HG03103 (cell line): ENCODE data around the gene NOC4L.
"Not testable (repeated sequence)": the region's sequence is repeated elsewhere in the genome, so short reads cannot be mapped to it uniquely, and the experiment has no call there.

Source experiments
- ATAC-seq: cut with Tn5 transposase; IDR thresholded peaks from one replicate; pipeline ENCODE4 v1.9.1; 2021; ENCODE audit warnings: low read depth; ENCODE audit not compliant: unreplicated experiment

NOC4L gene

DNA sequence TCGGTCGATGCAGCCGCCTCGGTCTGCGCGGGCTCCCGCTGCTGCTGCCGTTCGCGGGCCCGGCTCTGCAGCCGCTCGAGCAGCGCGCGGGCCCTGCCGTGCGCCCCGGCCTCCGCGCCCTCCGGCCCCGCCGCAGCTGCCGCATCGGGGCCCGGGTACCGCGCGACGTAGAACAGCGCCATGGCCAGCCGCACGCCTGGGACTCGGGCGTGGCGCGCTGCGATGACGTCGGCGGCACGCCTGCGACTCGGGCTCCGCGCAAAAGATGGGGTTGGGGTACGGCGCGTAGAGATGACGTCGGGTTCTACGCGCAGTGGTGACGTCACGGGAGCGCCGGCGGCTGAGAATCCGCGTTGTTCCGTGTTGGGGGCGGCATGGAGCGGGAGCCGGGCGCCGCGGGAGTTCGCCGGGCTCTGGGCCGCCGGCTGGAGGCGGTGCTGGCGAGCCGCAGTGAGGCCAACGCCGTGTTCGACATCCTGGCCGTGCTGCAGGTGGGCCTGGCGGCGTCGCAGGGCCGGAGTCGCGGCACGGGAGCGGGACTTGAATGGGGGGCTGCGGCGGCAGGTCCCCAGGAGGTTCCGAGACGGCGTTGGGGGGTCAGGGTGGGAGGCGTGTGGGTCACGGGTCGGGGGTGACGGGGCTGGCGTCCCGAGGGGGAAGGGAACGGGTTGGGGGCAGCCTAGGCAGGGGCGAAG lies at the start of gene NOC4L, which contains the start of gene DDX51:
NOC4L (plus strand) TSS at position 343 of the 695 bp plus-strand sequence; CDS start at position 375, 32 bp downstream.
DDX51 (minus strand) TSS at position 205 of the 695 bp plus-strand sequence; CDS start at position 182, 23 bp downstream.
- peak; percentile 82 for ATAC-seq

DNA sequence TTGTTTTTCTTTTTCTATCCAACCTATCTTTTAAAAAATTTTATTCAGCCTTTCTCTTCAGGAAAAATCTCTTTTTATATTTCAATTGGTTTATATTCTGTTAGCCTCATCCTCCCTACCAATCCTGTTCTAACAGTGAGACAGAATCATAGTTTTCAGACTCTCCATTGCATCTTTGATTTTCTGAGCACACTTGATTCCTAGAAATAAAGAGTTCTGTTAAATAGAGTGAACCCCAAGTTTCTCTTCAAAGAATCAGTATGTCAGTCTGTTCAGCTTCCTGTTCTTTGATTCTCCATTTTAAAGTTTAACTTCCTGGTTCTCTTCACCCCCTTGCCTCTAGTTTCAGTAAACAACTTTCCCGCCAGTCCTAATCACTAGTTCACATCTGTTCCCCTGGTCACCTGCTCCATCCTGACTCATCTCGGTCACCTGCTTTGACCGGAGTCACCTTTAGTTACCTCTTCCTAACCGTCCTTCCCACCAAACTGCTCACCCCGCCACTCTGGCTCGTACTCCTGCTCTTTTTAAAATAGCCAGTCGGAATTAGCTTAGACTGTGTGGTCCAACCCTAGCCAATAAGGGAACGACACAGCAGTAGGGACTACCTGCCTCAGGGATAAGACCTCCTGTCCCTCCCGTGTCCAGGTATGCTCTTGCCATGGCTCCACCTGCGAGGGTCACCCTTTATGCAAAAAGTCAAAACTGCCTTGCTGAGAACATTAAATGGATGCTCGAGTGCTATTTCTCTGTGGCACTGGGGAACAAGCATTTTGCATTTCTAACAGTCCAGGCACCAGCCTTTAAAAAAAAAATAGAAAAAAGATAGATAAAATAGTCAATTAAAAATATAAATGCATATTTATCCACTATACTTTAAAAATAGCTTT lies 48.5 kb upstream of the NOC4L start:
- no peak for ATAC-seq

DNA sequence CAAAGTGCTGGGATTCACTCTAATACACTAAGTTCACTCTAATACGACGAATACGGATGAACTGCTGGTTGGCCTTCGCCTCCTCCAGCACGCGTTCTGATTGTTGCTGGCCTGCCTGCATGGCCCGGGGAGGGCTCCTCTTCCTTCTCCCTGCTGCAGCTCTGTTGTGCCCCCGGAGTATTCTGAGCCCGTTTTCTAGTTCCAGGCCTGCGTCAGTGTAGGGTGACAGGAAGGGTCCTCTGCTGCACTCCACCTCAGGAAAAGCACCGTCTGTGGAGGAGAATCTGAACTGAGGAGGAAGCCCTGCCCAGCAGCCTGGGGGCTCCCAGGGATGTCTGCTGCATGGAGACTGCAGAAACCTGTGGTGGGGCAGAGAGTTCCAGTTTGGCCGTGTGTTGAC lies 44.5 kb upstream of the NOC4L start:
- ATAC-seq, result no peak

DNA sequence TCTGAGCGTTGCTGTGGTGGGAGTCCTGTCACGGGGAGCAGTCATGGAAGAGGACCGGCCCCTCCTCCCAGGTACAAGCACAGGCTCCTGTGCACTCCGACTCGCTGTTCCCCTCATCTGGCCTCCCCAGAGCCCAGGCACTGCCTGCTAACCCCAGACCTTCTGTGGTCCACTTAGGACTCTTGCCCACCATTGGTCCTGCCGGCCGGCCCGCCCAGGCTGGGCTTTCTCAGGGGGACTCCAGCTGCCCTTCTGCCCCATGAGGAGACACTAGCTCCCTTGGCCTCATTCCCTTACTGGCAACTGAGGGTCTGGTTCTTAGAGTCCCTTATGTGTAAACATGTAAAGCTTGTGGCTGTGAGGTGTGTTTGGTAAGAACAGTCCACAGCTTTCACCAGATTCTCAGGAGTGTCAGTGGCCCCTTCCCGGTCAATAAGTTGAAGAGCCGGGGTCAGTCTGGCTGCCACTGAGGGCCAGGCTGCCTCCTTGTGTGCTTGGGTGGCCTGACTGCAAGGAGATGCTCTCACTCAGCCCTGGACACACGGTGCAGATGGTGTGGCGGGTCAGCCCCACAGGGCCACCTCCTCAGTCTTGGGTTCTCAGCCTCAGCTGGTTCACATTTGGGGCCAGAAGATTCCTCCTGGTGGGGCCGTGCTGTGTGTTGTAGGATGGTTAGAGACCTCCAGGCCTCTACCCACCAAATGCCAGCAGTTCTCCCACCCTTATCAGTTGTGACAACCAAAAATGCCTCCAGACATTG lies 43.8 kb upstream of the NOC4L start:
- ATAC-seq, result no peak

DNA sequence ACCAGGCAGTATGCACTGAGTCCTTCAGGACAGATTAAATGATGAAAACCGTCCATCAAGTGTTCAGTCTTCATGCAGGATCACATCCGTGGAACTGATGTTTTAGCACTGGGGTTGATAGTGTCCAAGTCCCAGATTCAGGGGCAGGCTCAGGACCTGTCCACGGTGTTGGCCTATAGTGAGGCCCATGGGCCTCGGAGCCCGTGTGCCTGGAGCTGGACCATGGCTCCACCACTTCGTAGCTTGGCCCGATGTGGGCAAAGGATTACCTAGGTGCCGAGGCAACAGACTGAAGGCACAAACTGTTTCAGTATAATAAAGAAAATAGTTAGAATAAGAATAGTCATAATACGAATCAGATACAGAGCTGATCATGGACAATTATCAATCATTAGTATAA lies 42.0 kb upstream of the NOC4L start:
- ATAC-seq, result no peak

DNA sequence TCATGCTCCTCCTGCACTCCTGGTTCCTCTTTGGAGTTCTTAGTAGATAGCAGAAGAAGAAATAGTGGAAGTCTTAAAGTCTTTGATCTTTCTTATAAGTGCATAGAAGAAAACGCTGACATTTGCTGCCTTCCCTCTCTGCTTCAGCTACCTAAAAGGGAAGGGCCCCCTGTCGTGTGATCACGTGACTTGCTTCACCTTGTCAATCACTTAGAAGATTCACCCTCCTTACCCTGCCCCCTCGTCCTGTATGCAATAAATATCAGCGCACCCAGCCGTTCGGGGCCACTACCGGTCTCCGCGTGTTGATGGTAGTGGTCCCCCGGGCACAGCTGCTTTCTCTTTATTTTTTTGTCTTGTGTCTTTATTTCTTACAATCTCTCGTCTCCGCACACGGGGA lies 41.2 kb upstream of the NOC4L start:
- not testable (repeated sequence) for ATAC-seq

DNA sequence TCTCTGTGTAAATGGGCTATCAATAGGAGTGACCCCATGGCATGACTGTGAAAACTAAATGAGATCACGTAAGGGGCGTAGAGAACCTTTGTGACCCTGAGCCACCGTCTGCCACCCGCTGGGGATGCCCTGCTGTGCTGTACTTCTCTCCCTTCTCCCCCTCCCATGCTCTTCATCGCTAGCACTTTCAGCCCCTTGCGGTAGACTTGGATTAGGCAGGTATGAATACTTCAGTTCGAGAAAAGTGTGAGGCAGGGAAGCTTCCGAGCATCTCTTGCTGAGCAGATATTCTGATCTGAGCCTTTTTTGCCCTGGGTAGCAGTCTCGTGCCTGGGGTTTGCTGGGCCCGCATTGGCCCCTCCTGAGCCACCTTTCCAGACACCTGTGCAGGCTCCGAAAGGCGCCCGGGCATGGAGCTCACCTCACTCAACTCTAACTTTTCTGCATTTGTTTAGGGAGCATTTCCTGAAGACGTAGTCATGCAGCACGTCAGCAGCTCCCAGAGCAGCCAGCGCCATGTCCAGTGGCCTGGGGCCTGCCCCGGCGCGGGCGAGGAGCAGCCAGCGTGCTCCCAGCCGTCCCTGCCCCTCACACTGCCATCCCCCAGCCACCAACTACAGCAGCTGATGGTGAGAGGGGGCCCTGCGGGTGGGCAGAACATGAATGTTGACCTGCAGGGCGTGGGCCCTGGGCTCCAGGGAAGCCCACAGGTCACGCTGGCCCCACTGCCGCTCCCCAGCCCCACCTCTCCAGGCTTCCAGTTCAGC lies 40.5 kb upstream of the NOC4L start:
- no peak for ATAC-seq

DNA sequence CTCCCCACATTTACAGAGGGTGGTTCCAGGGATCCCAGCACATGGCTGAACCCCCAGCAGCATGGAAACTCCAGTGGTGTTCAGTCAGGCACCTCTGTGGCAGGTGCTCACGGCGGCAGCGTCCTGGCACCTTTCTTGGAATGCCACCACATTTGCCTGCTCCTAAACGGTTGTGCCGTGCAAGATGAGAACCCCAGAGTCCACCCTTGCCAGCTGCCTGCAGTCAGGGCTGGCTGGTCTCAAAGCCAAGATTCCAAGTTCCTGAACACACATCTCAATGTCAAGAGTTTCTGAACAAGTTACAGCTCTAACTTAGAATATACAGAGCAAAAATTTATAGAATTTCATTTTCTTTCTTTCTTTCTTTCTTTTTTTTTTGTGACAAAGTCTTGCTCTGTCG lies 38.8 kb upstream of the NOC4L start:
- ATAC-seq, result no peak

DNA sequence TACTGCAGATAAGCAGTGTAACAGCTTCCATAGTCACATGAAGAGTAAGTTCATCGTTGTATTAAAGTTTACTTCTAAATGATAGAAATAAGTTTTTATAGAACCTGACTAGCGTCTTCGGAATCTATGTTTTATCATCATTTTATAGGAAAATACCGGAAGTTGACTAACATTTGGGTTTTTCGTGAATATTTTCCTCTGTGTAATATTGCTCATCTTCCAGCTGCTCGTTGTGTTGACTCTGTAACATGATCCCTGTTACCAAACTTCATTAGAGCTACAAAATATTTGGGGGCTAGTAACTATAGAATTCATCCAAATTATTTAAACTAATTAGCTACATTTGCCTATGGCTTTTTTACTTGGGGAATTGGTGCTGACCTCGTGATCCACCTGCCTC lies 37.3 kb upstream of the NOC4L start:
- ATAC-seq, result no peak

DNA sequence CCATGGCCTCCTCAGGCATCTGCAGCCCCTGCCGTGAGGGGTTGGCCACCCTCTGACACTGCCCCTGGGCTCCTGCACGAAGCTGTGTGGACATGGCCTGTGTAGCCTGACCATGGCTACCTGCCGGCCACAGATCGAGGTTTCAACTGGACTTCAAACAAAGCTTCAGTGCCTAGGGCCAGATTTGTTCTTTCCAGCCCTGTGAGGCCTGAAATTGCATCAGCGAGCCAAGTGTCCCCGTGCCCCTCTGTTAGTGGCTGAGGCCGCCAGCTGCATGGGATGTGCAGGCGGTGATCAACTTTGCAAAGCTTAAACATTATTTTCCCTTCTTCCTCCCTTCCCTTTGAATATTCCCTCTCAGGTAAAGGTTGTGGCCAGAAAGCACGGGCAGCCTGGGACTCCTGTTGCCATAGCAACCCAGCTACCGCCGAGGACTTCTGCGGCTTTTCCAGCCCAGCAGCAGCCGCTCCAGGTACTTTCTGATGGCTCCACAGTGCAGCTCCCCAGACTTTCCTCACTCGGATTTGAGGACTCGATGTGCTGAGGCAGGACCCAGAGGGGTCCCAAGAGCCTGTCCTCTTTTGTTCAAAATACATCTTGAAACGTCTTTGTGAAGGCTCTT lies 35.9 kb upstream of the NOC4L start:
- ATAC-seq, result no peak

DNA sequence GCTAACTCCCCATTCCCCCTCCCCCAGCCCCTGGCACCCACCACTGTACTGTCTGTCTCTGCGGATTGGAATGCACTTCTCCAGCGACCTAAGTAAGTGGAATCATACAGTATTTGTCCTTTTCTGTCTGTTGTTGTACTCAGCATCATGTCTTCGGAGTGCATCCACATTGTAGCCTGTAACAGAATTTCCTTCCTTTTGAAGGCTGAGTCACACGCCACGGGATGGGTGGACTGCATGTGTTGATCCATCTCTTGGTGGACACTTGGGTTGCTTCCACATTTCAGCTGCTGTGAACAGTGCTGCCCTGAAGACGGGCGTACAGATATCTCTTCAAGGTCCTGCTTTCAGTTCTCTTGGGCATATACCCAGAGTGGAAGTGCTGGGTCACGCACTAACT lies 34.5 kb upstream of the NOC4L start:
- no peak for ATAC-seq

DNA sequence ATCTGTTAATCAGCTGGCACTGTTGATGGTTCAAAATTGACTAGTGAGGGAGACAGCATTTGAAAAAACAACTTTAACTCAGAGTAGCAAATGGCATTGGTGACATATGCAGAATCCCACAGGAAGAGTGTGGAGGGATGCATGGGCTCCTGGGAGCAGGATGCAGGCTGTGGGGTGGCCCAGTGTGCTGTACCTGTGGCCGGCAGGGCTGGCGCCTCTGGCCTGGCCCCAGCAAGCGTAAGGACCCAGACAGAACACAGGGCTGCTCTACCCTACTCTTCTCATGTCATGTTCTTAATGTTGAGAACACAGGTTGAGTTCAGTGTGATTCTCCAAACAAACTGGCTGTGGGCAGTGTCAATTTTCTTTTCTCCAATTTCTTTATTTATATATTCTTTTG lies 33.6 kb upstream of the NOC4L start:
- ATAC-seq, result no peak

DNA sequence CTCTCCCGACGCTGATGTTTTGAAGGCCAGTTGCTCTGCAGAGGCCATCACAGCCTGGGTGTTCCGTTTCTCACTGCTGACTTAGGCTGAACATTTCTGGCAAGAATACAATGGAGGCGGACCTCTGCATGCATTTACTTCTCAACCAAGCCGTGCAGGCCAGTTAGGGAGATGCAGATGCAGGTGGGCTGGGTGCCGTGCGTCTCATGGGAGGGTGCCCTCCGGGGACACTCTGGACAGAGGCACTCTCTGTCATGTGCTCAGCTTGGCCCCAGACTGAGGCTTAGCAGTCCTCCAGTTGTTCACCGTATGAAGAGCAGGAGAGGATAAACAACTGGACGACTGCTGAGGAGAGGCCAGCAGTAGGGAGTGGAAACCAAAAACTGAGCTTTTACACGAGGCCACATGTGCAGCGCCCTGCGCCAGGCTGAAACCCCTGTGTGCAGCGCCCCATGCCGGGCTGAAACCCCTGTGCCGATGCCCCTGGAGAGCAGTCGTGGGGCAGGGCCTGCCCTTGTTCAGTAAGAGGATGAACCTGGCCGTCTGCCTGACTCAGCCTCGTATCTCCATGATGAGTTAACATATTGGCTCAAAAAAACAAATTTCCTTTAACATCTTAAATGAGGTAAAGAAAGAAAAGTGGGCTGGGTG lies 32.5 kb upstream of the NOC4L start:
- no peak for ATAC-seq

DNA sequence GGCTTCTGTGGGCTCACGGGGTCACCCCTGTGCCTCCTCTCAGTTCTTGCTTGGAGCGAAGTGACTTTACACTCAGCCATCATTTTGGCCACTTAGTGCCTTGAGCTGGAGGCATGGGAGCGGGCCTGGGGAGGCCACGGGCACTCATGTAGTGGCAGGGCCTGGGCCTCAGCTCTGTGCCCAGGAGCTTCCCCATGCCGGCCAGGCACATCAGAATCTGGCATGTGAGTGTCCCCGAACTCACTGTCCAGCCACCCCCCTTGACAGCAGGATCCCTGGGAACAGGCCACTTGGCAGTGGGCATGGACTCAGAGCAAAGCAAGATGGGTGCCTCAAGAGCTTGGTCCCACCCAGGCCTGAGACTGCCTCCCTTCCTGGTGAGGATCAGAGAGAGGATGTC lies 29.6 kb upstream of the NOC4L start:
- ATAC-seq, result no peak

DNA sequence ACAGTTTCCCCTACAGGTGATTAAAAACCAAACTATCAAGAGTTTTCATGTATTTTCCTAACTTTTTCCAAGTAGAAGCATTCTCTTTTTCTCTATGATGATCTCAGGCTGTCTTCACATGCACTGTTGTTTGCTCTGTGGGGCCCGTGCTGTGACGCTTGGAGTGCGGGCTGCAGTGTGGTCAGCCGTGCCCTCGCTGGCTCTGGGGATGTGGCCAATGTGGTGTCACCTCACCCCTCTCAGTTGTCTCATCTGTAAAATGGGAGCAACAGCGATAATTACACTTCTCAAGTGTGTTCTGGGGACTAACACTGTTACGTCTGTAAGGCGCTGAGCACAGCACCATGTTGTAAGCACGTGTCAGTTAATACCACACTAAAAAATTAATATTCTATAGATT lies 28.8 kb upstream of the NOC4L start:
- ATAC-seq, result no peak

DNA sequence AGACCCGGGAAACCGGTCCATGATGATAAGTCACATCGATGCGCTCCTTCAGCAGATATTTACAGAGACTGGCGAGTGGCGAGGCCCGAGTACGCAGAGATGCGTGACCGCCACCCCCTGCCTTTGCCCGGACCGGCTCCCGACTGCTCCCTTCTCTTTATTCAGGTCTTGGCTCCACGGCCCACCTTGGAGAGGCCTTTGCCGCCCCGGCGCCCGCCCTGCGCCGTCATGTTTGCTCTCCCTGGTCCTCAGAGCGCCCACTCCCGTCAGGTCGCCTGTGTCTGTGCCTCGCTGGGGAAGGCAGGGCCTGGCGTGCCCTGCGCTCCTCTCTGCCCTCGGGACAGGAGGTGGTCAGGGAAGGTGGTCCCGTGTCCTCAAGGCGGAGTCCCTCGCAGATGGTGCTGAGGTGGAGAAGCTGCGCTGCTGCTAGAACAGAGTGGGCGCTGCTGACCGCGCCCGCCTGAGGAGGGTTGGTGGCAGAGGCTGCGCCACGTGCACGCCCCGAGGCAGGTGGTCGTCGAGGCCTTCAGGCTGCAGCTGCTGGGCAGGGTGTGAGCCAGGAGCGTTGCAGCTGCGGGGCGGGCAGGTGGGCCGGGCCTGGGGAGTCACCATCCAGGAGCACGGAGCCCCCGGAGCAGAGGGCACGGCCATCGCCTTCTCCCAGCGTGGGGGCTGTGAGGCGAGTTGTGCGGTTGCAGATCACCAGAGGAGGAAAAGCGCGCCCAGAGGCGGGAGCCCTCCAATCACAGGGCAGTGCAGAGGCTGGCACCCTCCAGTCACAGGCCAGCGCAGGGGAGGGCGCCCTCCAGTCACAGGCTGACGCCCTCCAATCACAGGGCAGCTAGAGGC lies 27.3 kb upstream of the NOC4L start:
- ATAC-seq, result no peak

DNA sequence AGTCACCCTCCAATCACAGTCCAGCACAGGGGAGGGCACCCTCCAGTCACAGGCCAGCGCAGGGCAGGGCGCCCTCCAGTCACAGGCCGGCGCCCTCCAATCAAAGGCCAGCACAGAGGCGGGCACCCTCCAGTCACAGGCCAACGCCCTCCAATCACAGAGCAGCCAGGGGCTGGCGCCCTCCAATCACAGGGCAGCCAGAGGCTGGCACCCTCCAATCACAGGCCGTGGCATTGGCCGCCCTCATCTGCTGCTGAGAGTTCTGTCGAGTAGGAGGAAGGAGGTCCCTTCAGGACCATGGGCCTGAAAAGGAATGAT lies 26.7 kb upstream of the NOC4L start:
- no peak for ATAC-seq

DNA sequence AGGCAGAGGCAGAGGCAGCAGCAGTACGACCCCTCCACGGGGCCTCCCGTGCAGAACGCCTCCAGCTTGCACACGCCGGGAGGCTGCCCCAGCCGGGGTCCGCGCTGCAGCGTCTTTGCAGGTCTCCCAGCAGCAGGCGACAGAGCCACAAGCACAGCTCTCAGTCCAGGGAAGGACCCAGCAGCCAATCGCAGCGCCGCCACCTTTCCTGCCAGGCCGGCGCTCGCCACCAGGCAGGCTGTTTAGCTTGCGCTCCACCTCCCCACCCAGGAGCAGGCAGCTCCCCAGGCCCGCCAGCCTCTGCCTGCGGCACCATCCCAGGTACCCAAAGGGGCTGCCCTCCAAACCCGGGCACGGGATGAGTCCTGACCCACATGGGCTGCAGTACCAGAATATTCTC lies 25.4 kb upstream of the NOC4L start:
- ATAC-seq, result no peak

DNA sequence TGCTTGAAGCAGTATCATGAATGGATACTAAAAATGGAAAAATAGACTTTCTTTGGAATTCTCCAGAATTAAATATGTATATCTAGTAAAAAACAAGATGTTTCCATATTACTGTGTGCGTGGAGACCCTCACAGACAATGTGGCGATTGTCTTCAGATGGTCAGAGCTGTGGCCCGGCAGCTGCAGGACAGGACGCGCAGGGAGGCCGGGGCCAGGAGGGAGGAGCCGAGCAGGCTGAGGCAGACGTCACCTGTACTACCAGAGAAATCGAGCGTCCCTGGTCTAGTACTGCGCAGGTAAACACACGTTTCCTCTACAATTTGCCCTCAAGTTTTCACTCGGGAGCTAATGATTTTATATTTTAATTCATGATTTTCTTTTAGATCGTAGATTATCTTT lies 23.0 kb upstream of the NOC4L start:
- no peak for ATAC-seq
